ENCODE data around the gene NDUFAF7. TPM values are rescaled to one million over a fixed set of nuclear protein-coding genes. Genes with fewer than 3 reads are reported as not detected.

NDUFAF7 gene
- total and polyA plus RNA-seq, 10 of the 15 experiments (the other 5 are each of a cell fraction or from before 2014, with no cell fraction given): 16.6 to 39.5 (median 24.3) TPM

GRCh38 chr2:37267685-37268084 lies 36.2 kb downstream of the NDUFAF7 start:
- Histone ChIP-seq H3K27ac (ENCODE audit: control insufficient read depth, insufficient read depth) (no peak overlapping the region), H2AFZ (ENCODE audit: control insufficient read depth, low read depth, low read length) (no peak overlapping the region), H4K20me1 (ENCODE audit: control insufficient read depth, insufficient read depth) (no peaks in the 10 kb centered on the region), H3K9ac (ENCODE audit: control insufficient read depth, insufficient read depth, low read length) (no peak overlapping the region), H3K4me1 (ENCODE audit: control insufficient read depth, insufficient read depth, low read length) (no peaks in the 10 kb centered on the region), H3K79me2 (ENCODE audit: control insufficient read depth, insufficient read depth, low read length) (no peaks in the 10 kb centered on the region), H3K27me3 (replicated peaks in 1 of 2; ENCODE audit: control insufficient read depth in 2 of 2, insufficient read depth in 2 of 2, low read length in 1 of 2) (no peaks in the 10 kb centered on the region), H3K36me3 (ENCODE audit: control insufficient read depth in 2 of 2, insufficient read depth in 2 of 2, low read length in 1 of 2) (peaks cover 0 to 1% of the 10 kb centered on the region in 2 experiments; a peak in 1 of 4 replicates), H3K4me2 (ENCODE audit: control insufficient read depth, insufficient read depth) (no peak overlapping the region), H3K4me3 (no peak overlapping the region), H3K9me3 (replicated peaks; ENCODE audit: control insufficient read depth, insufficient read depth, low read length) (no peaks in the 10 kb centered on the region)
- BruUV-seq (replicated peaks): no TSS peak
- ATAC-seq: no peak
- CTCF ChIA-PET: no interaction called here
- RAD21 ChIA-PET (ENCODE audit: unreplicated experiment): no interaction called here
- FAIRE-seq: no peak
- SMC1A ChIA-PET (ENCODE audit: uncharacterized antibody, unreplicated experiment): interaction anchor here (0.9 to 1.6 kb wide), 2 partner anchors 10 to 610 kb away, joined by 3 to 5 read pairs; no protein-coding TSS in a partner anchor
- in situ Hi-C loops (cut with MboI) (no loop called here), intact Hi-C loops (cut with micrococcal nuclease; ENCODE audit: unreplicated experiment) (no loop called here)
- POLR2A ChIA-PET: no interaction called here
- no peak for TF ChIP-seq NR2C2 (IDR thresholded peaks at IDR 0.05; ENCODE audit: borderline replicate concordance, control insufficient read depth, insufficient read length, low read depth)
- TF ChIP-seq JUND (IDR thresholded peaks at IDR 0.05; ENCODE audit: low read depth, low read length): no peak
- no peak for TF ChIP-seq POLR2A (IDR thresholded peaks at IDR 0.05; ENCODE audit: low read depth, low read length)
- no peak for TF ChIP-seq NBN (IDR thresholded peaks at IDR 0.05)
- no peak for TF ChIP-seq MLLT1 (IDR thresholded peaks at IDR 0.05)
- no peak for TF ChIP-seq ZBTB33 (IDR thresholded peaks at IDR 0.05)
- no peak for TF ChIP-seq SUZ12 (IDR thresholded peaks at IDR 0.05; ENCODE audit: unreplicated experiment)
- TF ChIP-seq SKIL (IDR thresholded peaks at IDR 0.05; ENCODE audit: low read depth, poor library complexity, severe bottlenecking): no peak
- no peak for TF ChIP-seq CREM (IDR thresholded peaks at IDR 0.05; ENCODE audit: low read depth)
- no peak for TF ChIP-seq SMC3 (IDR thresholded peaks at IDR 0.05; ENCODE audit: borderline replicate concordance, low read length)
- TF ChIP-seq PKNOX1 (IDR thresholded peaks at IDR 0.05): no peak
- DNase-seq (ENCODE audit: low read depth, low spot score): no peak
